Kasumi-1 (cell line): ENCODE results near the gene CUEDC1.
"Not testable (repeated sequence)": the region's sequence is repeated elsewhere in the genome, so short reads cannot be mapped to it uniquely, and the experiment has no call there.

Experiments used
- DNase-seq, 2 experiments: peaks; one replicate each; lab custom pipeline; 2025; lab: John Stamatoyannopoulos, UW

CUEDC1 gene

GRCh38 chr17:57985675-57985974 is 30.4 kb upstream of the CUEDC1 start:
- DNase-seq: no peak

- DNase-seq: no peak
These were observed 29.9 kb upstream of the CUEDC1 start for GRCh38 chr17:57984936-57985674.

- DNase-seq: no peak
These were observed 29.2 kb upstream of the CUEDC1 start for GRCh38 chr17:57984261-57984890.

GRCh38 chr17:57983446-57983845 is 28.2 kb upstream of the CUEDC1 start:
- no peak for DNase-seq

GRCh38 chr17:57982452-57983170 is 27.4 kb upstream of the CUEDC1 start:
- DNase-seq: no peak

- no peak for DNase-seq
These were observed 25.3 kb upstream of the CUEDC1 start for GRCh38 chr17:57980522-57980921.

- no peak for DNase-seq
These were observed 23.9 kb upstream of the CUEDC1 start for GRCh38 chr17:57979076-57979475.

- no peak for DNase-seq
These were observed 21.4 kb upstream of the CUEDC1 start for GRCh38 chr17:57976594-57976993.

GRCh38 chr17:57975044-57975443 is 19.8 kb upstream of the CUEDC1 start:
- no peak for DNase-seq

- not testable (repeated sequence) for DNase-seq
These were observed 19.0 kb upstream of the CUEDC1 start for GRCh38 chr17:57974053-57974824.

- DNase-seq: no peak
These were observed 16.9 kb upstream of the CUEDC1 start for GRCh38 chr17:57972151-57972550.

GRCh38 chr17:57971572-57971971 is 16.4 kb upstream of the CUEDC1 start:
- DNase-seq: no peak

GRCh38 chr17:57970710-57971109 is 15.5 kb upstream of the CUEDC1 start:
- DNase-seq: no peak

- no peak for DNase-seq
These were observed 13.2 kb upstream of the CUEDC1 start for GRCh38 chr17:57968456-57968855.

- DNase-seq: no peak
These were observed 11.7 kb upstream of the CUEDC1 start for GRCh38 chr17:57966875-57967274.

- DNase-seq: no peak
These were observed 11.0 kb upstream of the CUEDC1 start for GRCh38 chr17:57966246-57966645.

GRCh38 chr17:57965521-57966160 is 10.4 kb upstream of the CUEDC1 start:
- no peak for DNase-seq

GRCh38 chr17:57963149-57963511 is 7.9 kb upstream of the CUEDC1 start:
- DNase-seq: no peak

- DNase-seq: no peak
These were observed 7.3 kb upstream of the CUEDC1 start for GRCh38 chr17:57962279-57963148.

- no peak for DNase-seq
These were observed 4.7 kb upstream of the CUEDC1 start for GRCh38 chr17:57959929-57960328.

GRCh38 chr17:57958391-57958790 is 3.2 kb upstream of the CUEDC1 start:
- DNase-seq: not testable (repeated sequence)
